H1 (cell line): ENCODE results near the gene CATSPERD. TPM values are rescaled to one million over a fixed set of nuclear protein-coding genes. Genes with fewer than 3 reads are reported as not detected.
"Not testable (repeated sequence)": the region's sequence is repeated elsewhere in the genome, so short reads cannot be mapped to it uniquely, and the experiment has no call there.

Experiments used
- CTCF ChIA-PET: fragments of 300-600 bp; sonication (Branson Sonifier 250); formaldehyde crosslinking; loops from one replicate; lab custom pipeline; 2021; ENCODE audit not compliant: partially characterized antibody; lab: Charles Lee
- POLR2A ChIA-PET: fragments of 300-600 bp; sonication (Branson Sonifier 250); formaldehyde crosslinking; loops from one replicate; lab custom pipeline; 2021; ENCODE audit warnings: inconsistent platforms; ENCODE audit not compliant: partially characterized antibody; lab: Charles Lee
- DNase-seq, 2 experiments: peaks; one replicate each; pipeline versions ENCODE4 v3.0.0 to v3.0.0-alpha.2; 2010 to 2022; ENCODE audit warnings: low spot score in 2 of 2, low read depth in 1 of 2, mixed read lengths in 1 of 2
- FAIRE-seq: peaks from 2 replicates; lab custom pipeline; 2011; peaks lifted over from hg19 to GRCh38; lab: Jason Lieb, UNC
- H2AFZ ChIP-seq: 2 replicates; pipeline ENCODE4 v1.8.1; 2012; ENCODE audit warnings: low read length, inconsistent platforms
- H2AK5ac ChIP-seq: 2 replicates; pipeline ENCODE4 v1.6.1; 2013; ENCODE audit warnings: low read depth, low read length
- H2BK120ac ChIP-seq: replicated peaks from 2 replicates; pipeline ENCODE3; 2013; ENCODE audit warnings: low read depth, low read length, inconsistent platforms
- H2BK12ac ChIP-seq: 2 replicates; pipeline ENCODE4 v1.6.1; 2013; ENCODE audit warnings: low read depth, low read length
- H2BK15ac ChIP-seq: 2 replicates; pipeline ENCODE4 v1.6.1; 2013; ENCODE audit warnings: low read length
- H2BK20ac ChIP-seq: 2 replicates; pipeline ENCODE4 v1.6.1; 2013; ENCODE audit warnings: low read length
- H2BK5ac ChIP-seq: 2 replicates; pipeline ENCODE4 v1.6.1; 2013; ENCODE audit warnings: low read depth, low read length
- H3K14ac ChIP-seq: 2 replicates; pipeline ENCODE4 v1.6.1; 2013; ENCODE audit warnings: inconsistent platforms; ENCODE audit not compliant: insufficient read length
- H3K18ac ChIP-seq: 2 replicates; pipeline ENCODE4 v1.6.1; 2013; ENCODE audit warnings: low read length; ENCODE audit errors: extremely low read depth
- H3K23ac ChIP-seq: 2 replicates; pipeline ENCODE4 v1.6.1; 2013; ENCODE audit warnings: inconsistent platforms; ENCODE audit not compliant: insufficient read length
- H3K23me2 ChIP-seq: 2 replicates; pipeline ENCODE4 v1.6.1; 2013; ENCODE audit warnings: low read depth, low read length
- H3K27ac ChIP-seq: 2 replicates; pipeline ENCODE4 v1.6.1; 2011; ENCODE audit warnings: low read depth, low read length, inconsistent platforms
- H3K27me3 ChIP-seq, 4 experiments: replicated peaks in 1 of 4; 1 replicate in 1 of 4; 2 replicates in 3 of 4; pipeline versions ENCODE4 v1.6.1 to v1.8.1; 2011 to 2013; ENCODE audit warnings: low read length in 3 of 4, mild to moderate bottlenecking in 3 of 4, inconsistent platforms in 2 of 4, mixed read lengths in 2 of 4, moderate library complexity in 1 of 4; ENCODE audit not compliant: control insufficient read depth in 3 of 4, insufficient read depth in 3 of 4; ENCODE audit errors: extremely low read depth in 1 of 4
- H3K36me3 ChIP-seq, 4 experiments: 2 replicates each; pipeline versions ENCODE4 v1.6.1 to v1.8.1; 2011 to 2013; ENCODE audit warnings: mild to moderate bottlenecking in 4 of 4, low read length in 3 of 4, moderate library complexity in 2 of 4, control low read depth in 1 of 4, inconsistent platforms in 1 of 4; ENCODE audit not compliant: insufficient read depth in 4 of 4, control insufficient read depth in 2 of 4
- H3K4ac ChIP-seq: replicated peaks from 2 replicates; pipeline ENCODE3; 2013; ENCODE audit warnings: low read length, low read depth, mixed read lengths, inconsistent platforms; ENCODE audit not compliant: insufficient read length
- H3K4me1 ChIP-seq, 4 experiments: replicated peaks in 1 of 4; 1 replicate in 1 of 4; 2 replicates in 3 of 4; pipeline versions ENCODE4 v1.6.1 to v1.8.1; 2011 to 2013; ENCODE audit warnings: low read length in 3 of 4, inconsistent platforms in 2 of 4, mixed read lengths in 1 of 4; ENCODE audit not compliant: insufficient read depth in 4 of 4, control insufficient read depth in 3 of 4
- H3K4me2 ChIP-seq, 2 experiments: 2 replicates each; pipeline versions ENCODE4 v1.6.1 to v1.8.1; 2011 to 2013; ENCODE audit warnings: low read depth in 2 of 2, low read length in 2 of 2, control low read depth in 1 of 2, inconsistent platforms in 1 of 2, mild to moderate bottlenecking in 1 of 2; ENCODE audit not compliant: insufficient read depth in 1 of 2
- H3K4me3 ChIP-seq, 4 experiments: fragments of 200-600, 300-600 bp in 1 of 4; sonication (generic), shearing (Covaris generic), sonication (Bioruptor Twin) in 1 of 4; 2 replicates each; pipeline versions ENCODE4 v1.5.1 to v1.8.1; 2011 to 2016; ENCODE audit warnings: low read length in 4 of 4, low read depth in 3 of 4, control low read depth in 2 of 4, inconsistent platforms in 2 of 4, mild to moderate bottlenecking in 2 of 4, mixed read lengths in 1 of 4, moderate library complexity in 1 of 4; ENCODE audit not compliant: insufficient read depth in 2 of 4; ENCODE audit errors: extremely low read depth in 1 of 4
- H3K56ac ChIP-seq: replicated peaks from 2 replicates; pipeline ENCODE3; 2013; ENCODE audit warnings: low read depth, mild to moderate bottlenecking, mixed read lengths, low read length, inconsistent platforms; ENCODE audit not compliant: insufficient read length
- H3K79me1 ChIP-seq: 2 replicates; pipeline ENCODE4 v1.6.1; 2013; ENCODE audit warnings: low read depth, low read length, control low read depth
- H3K79me2 ChIP-seq, 2 experiments: 2 replicates each; pipeline versions ENCODE4 v1.6.1 to v1.8.1; 2012 to 2013; ENCODE audit warnings: low read length in 2 of 2, mild to moderate bottlenecking in 2 of 2, inconsistent platforms in 1 of 2; ENCODE audit not compliant: insufficient read depth in 2 of 2, control insufficient read depth in 1 of 2
- H3K9ac ChIP-seq, 4 experiments: replicated peaks in 1 of 4; 1 replicate in 1 of 4; 2 replicates in 3 of 4; pipeline versions ENCODE4 v1.6.1 to v1.8.1; 2011 to 2013; ENCODE audit warnings: low read depth in 3 of 4, low read length in 3 of 4, control low read depth in 2 of 4, mild to moderate bottlenecking in 2 of 4, moderate library complexity in 2 of 4, inconsistent platforms in 1 of 4; ENCODE audit errors: extremely low read depth in 1 of 4
- H3K9me3 ChIP-seq, 2 experiments: 2 replicates each; pipeline versions ENCODE4 v1.6.1 to v1.8.1; 2012 to 2013; ENCODE audit warnings: mild to moderate bottlenecking in 2 of 2, moderate library complexity in 2 of 2, control low read depth in 1 of 2, inconsistent platforms in 1 of 2, low read depth in 1 of 2, low read length in 1 of 2, mixed read lengths in 1 of 2; ENCODE audit not compliant: insufficient read depth in 2 of 2
- H4K20me1 ChIP-seq, 2 experiments: replicated peaks in 1 of 2; 2 replicates each; pipeline versions ENCODE3 to v1.8.1; 2011 to 2013; ENCODE audit warnings: inconsistent platforms in 2 of 2, low read length in 2 of 2, mild to moderate bottlenecking in 1 of 2; ENCODE audit not compliant: insufficient read depth in 2 of 2, control insufficient read depth in 1 of 2
- H4K5ac ChIP-seq: 2 replicates; pipeline ENCODE4 v1.6.1; 2013; ENCODE audit warnings: low read length, low read depth, mixed read lengths, inconsistent platforms; ENCODE audit not compliant: insufficient read length
- H4K8ac ChIP-seq: 2 replicates; pipeline ENCODE4 v1.8.0; 2013; ENCODE audit warnings: mild to moderate bottlenecking, moderate library complexity, low read length, inconsistent platforms; ENCODE audit not compliant: insufficient read depth; ENCODE audit errors: extremely low read depth
- H4K91ac ChIP-seq: replicated peaks from 2 replicates; pipeline ENCODE3; 2013; ENCODE audit warnings: low read length, mixed read lengths, inconsistent platforms; ENCODE audit not compliant: insufficient read length
- WGBS, 2 experiments: shearing (Covaris generic) in 1 of 2; methylation state at CpG; one replicate each; pipeline versions ENCODE4 v1.1.6 to v1.1.7; 2013 to 2015; ENCODE audit warnings: low lambda C conversion rate in 2 of 2, mixed read lengths in 2 of 2, inconsistent platforms in 1 of 2, low coverage in 1 of 2, missing lambda C conversion rate in 1 of 2; ENCODE audit not compliant: insufficient replicate concordance in 2 of 2, insufficient coverage in 1 of 2, insufficient read length in 1 of 2; ENCODE audit errors: extremely low coverage in 1 of 2, missing lambda C conversion rate in 1 of 2; 5-methylcytosine and 5-hydroxymethylcytosine counted together
- polyA plus RNA-seq, 7 experiments: library from polyadenylated mRNA; depleted of rRNA in 3 of 7; stranded (reverse) in 5 of 7; unstranded in 2 of 7; fragments of >200 nt in 5 of 7; fragments of 200-250 nt in 2 of 7; gene quantifications; 1 replicate in 5 of 7; 2 replicates in 1 of 7; 4 replicates in 1 of 7; pipeline versions ENCODE4 v1.2.1 to v1.2.3, GENCODE V29; 2011 to 2013; ENCODE audit warnings: missing spikeins in 2 of 7, mixed read lengths in 2 of 7
- total RNA-seq: library from RNA; stranded (reverse); fragmentation: NEBNext Ultra II Directional; extraction: Animal tissue kit (Norgen Biotek cat#: 25700); gene quantifications from 2 replicates; pipeline ENCODE4 v1.2.1, GENCODE V29; 2021

The CATSPERD gene
- total and polyA plus RNA-seq, 2 of the 8 experiments (the other 6 are each of a cell fraction or from before 2014, with no cell fraction given): 0.12 TPM; not detected in 1

GRCh38 chr19:5744999-5745398 is 24.6 kb downstream of the CATSPERD start:
- H2BK12ac ChIP-seq, H2BK15ac ChIP-seq, H2BK5ac ChIP-seq, H3K4me3 ChIP-seq, H3K79me1 ChIP-seq, H3K79me2 ChIP-seq, H3K4me2 ChIP-seq, H3K14ac ChIP-seq, H3K36me3 ChIP-seq, H3K27ac ChIP-seq, H4K8ac ChIP-seq, H3K9me3 ChIP-seq, CTCF ChIA-PET, H3K4ac ChIP-seq, H2AK5ac ChIP-seq, H3K18ac ChIP-seq, H3K9ac ChIP-seq, H3K56ac ChIP-seq, H4K20me1 ChIP-seq, H3K23me2 ChIP-seq, H2BK20ac ChIP-seq, H3K23ac ChIP-seq, DNase-seq, H2BK120ac ChIP-seq, H3K27me3 ChIP-seq, H3K4me1 ChIP-seq, H4K5ac ChIP-seq, H2AFZ ChIP-seq, FAIRE-seq, H4K91ac ChIP-seq: not testable (repeated sequence)
- WGBS, 2 experiments: 90% methylated on average over 10 of the region's 10 CpGs; no CpG with 5 or more reads in 1 of the 2 experiments
- POLR2A ChIA-PET: interaction anchor here (0.9 to 2.0 kb wide), 2 partner anchors 25 to 54 kb away, joined by 4 to 6 read pairs; partner anchors contain the start of genes CATSPERD and LONP1

- H3K79me2 ChIP-seq, H3K18ac ChIP-seq, H3K4me2 ChIP-seq, H3K4me1 ChIP-seq, H3K23me2 ChIP-seq, H3K79me1 ChIP-seq, H3K56ac ChIP-seq, H3K4ac ChIP-seq, H3K27me3 ChIP-seq, H3K4me3 ChIP-seq, H3K14ac ChIP-seq, H2AFZ ChIP-seq, H4K5ac ChIP-seq, H3K9me3 ChIP-seq, H3K23ac ChIP-seq, H2BK12ac ChIP-seq, H2BK5ac ChIP-seq, H4K8ac ChIP-seq, H4K91ac ChIP-seq, H3K36me3 ChIP-seq, H4K20me1 ChIP-seq, H2BK15ac ChIP-seq, H2BK120ac ChIP-seq, H3K9ac ChIP-seq, FAIRE-seq, H2BK20ac ChIP-seq, DNase-seq, H3K27ac ChIP-seq, H2AK5ac ChIP-seq: not testable (repeated sequence)
- ChIA-PET POLR2A (interaction anchor here (0.9 to 1.6 kb wide), 3 partner anchors 29 to 79 kb away, joined by 3 to 5 read pairs (median 3); partner anchors contain the start of genes CATSPERD and LONP1), CTCF (interaction anchor here (0.5 to 0.7 kb wide), 3 partner anchors 17 to 485 kb away, joined by 3 read pairs; no protein-coding TSS in a partner anchor)
- WGBS, 2 experiments: 86% methylated on average over 6 of the region's 6 CpGs; no CpG with 5 or more reads in 1 of the 2 experiments
Measured at GRCh38 chr19:5748920-5749319, 28.5 kb downstream of the CATSPERD start.
